RWPE2 (cell line): ENCODE measurements around the gene ADAM12.

ENCODE experiments used
- ATAC-seq: fragments of 200-7000 bp; cut with Tn5 transposase; 3 replicates; pipeline ENCODE4 v1.9.1; 2021; ENCODE audit warnings: low read depth
- DNase-seq: peaks from one replicate; pipeline ENCODE4 v3.0.0-alpha.2; 2020; ENCODE audit warnings: low spot score
- H3K27ac ChIP-seq: fragments of 450-650 bp; 2 replicates; pipeline ENCODE4 v1.5.1; 2017; ENCODE audit warnings: mild to moderate bottlenecking; ENCODE audit not compliant: poor library complexity, severe bottlenecking
- H3K27me3 ChIP-seq: fragments of 250-450 bp; sonication (Bioruptor Pico); 2 replicates; pipeline ENCODE4 v1.5.1; 2021; ENCODE audit warnings: mild to moderate bottlenecking, moderate library complexity; ENCODE audit not compliant: insufficient read depth, poor library complexity, severe bottlenecking
- H3K36me3 ChIP-seq: fragments of 250-450 bp; sonication (Bioruptor Pico); 2 replicates; pipeline ENCODE4 v1.5.1; 2020; ENCODE audit warnings: low read depth, mild to moderate bottlenecking, moderate library complexity
- H3K4me1 ChIP-seq: fragments of 250-450 bp; sonication (Bioruptor Pico); 2 replicates; pipeline ENCODE4 v1.5.1; 2021; ENCODE audit warnings: mild to moderate bottlenecking, moderate library complexity; ENCODE audit not compliant: insufficient read depth, poor library complexity, severe bottlenecking
- H3K4me3 ChIP-seq: fragments of 250-450 bp; sonication (Bioruptor Pico); 2 replicates; pipeline ENCODE4 v1.5.1; 2021; ENCODE audit warnings: mild to moderate bottlenecking, moderate library complexity; ENCODE audit not compliant: severe bottlenecking
- H3K9me3 ChIP-seq: fragments of 250-450 bp; sonication (Bioruptor Pico); 2 replicates; pipeline ENCODE4 v1.5.1; 2021; ENCODE audit warnings: mild to moderate bottlenecking, moderate library complexity; ENCODE audit not compliant: severe bottlenecking
- CTCF ChIP-seq: fragments of 450-650 bp; IDR thresholded peaks from one replicate; pipeline ENCODE4 v1.5.1; 2017; ENCODE audit warnings: mild to moderate bottlenecking, moderate library complexity; ENCODE audit not compliant: poor library complexity, severe bottlenecking

Gene ADAM12

DNA sequence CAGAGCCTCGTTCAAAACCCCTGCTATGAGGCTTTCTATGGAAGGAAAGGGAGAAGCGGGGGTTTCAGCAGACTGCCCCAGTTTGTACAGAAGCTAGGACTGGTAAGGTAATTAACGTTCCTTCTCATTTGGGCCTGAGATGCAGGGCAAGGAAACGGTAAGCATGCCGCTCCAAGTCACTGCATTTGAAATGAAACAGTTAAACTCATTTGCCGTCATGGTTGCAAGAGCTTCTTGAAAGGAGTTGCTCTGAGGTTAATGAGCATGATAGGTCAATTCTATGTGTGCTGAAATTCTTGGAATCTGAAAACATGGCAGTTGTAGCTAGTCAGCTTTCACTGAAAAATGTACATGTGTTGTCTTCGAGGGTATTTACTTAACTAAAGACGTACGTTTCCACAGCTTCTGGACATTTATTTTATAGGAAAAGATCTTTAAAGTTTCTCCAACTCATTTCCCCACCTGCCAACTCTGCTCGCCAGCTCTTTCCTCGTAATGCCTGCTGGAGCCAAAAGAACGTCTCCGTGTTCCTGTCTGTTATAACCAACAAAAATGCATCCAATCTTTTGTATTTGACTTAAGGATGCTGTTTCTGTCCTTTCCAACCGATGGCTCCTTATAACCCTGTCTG, 73.3 kb downstream of the ADAM12 start:
- DNase-seq (no peak), ATAC-seq (no peak)
- H3K27me3 ChIP-seq: no peaks in the 10 kb centered on the region
- TF ChIP-seq CTCF: no peak
- H3K4me3 ChIP-seq: no peak overlapping the region
- no peaks in the 10 kb centered on the region for H3K9me3 ChIP-seq
- peaks cover 6% of the 10 kb centered on the region for H3K4me1 ChIP-seq
- no peak overlapping the region for H3K27ac ChIP-seq
- no peaks in the 10 kb centered on the region for H3K36me3 ChIP-seq

GRCh38 chr10:126312167-126312566, 76.1 kb downstream of the ADAM12 start:
- Histone ChIP-seq H3K9me3 (no peaks in the 10 kb centered on the region), H3K27ac (no peak overlapping the region), H3K4me3 (no peak overlapping the region), H3K27me3 (no peaks in the 10 kb centered on the region), H3K36me3 (no peaks in the 10 kb centered on the region), H3K4me1 (peaks cover 6% of the 10 kb centered on the region)
- DNase-seq (no peak), ATAC-seq (no peak)
- no peak for TF ChIP-seq CTCF

DNA sequence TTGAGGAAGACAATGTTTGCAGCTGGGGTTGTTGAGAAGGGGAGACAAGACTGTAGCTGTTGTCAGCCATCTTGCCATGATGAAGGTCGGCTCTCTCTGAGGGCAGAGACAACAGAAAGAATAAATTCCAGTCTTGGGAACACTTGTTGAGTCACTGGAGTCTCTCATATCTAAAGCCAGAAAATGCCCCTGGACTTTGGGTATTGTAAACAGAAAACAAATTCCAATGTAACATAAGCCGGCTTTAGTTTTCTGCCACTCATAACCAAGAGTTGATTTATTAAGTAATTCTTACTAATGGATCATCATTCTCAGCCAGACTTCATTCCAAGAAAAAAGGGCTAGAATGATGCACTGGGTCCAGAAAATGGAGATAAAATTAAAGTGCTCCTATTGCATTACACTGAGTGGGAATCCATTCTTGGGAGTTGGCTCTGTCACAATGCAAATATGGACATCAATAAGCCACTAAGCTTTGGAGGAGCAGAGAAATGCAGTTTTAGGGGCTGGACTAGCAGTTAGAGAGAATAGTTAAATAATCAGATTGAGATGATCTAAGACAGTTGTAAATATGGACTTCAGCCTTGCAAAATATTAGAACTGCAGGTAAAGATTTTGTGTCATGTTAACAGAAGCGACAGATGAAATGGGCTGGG, 78.9 kb downstream of the ADAM12 start:
- no peaks in the 10 kb centered on the region for H3K27me3 ChIP-seq
- no peaks in the 10 kb centered on the region for H3K4me1 ChIP-seq
- no peak for TF ChIP-seq CTCF
- DNase-seq (no peak), ATAC-seq (no peak)
- no peaks in the 10 kb centered on the region for H3K9me3 ChIP-seq
- H3K4me3 ChIP-seq: no peak overlapping the region
- no peaks in the 10 kb centered on the region for H3K36me3 ChIP-seq
- no peak overlapping the region for H3K27ac ChIP-seq

DNA sequence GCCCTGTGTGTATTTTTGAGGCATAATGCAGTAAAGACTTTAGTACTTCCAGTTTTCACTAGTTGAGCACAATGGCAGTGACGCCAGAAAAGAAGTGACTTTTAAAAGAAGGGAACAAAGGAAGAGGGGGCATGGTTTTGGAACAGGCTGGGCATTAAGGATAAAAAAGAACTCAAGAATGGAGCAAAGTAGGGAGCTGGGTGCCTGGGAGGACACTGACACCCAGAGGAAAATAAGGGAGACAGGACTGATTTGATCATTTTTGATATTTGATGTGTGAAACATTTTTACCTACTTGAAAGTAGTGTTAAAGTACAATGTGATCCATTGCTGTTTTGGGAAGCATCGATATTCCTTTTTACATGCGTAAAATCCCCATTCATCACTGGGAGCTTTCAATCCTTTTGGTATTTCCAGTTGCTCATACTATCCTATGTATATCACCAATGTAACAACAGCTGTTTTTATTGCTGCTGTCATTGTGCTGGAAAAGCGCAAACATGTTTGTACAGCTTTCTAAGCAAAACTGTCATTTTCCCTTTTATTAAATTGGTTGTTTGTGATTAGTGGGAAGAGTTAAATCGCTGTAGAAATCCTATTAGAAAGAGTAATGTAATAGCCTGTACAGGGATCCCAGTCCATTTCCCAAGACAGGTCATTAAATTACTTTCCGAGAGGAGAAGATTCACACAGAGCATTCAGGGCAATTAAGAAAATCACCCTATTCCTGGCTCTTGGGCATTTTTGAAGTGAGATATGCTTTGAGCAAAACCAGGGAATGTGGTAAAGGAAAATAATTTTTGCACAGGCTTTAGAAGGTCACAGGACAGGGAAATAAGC, 85.2 kb downstream of the ADAM12 start:
- ATAC-seq (no peak), DNase-seq (no peak)
- no peaks in the 10 kb centered on the region for H3K27me3 ChIP-seq
- no peak overlapping the region for H3K27ac ChIP-seq
- no peaks in the 10 kb centered on the region for H3K4me1 ChIP-seq
- no peaks in the 10 kb centered on the region for H3K36me3 ChIP-seq
- no peaks in the 10 kb centered on the region for H3K9me3 ChIP-seq
- H3K4me3 ChIP-seq: no peak overlapping the region
- TF ChIP-seq CTCF: peak; percentile 34
